Measurements from ENCODE around the gene GPM6B.

- TF ChIP-seq CTCF (IDR thresholded peaks at IDR 0.05) (no peak), POLR2A (IDR thresholded peaks at IDR 0.05) (no peak), EP300 (IDR thresholded peaks at IDR 0.05) (no peak)
Measured at GRCh38 chrX:13845721-13846378, 29.0 kb upstream of the GPM6B start.

Data from tibial nerve (tissue), 4 donors.